Panc1 (cell line): ENCODE measurements around the gene PLEKHD1. TPM values are rescaled to one million over a fixed set of nuclear protein-coding genes. Genes with fewer than 3 reads are reported as not detected.
A peak's percentile ranks its signal among the peaks of the same experiment; 100 is the strongest.

Experiments used
- ATAC-seq: fragments of 200-7000 bp; cut with Tn5 transposase; 2 replicates; pipeline ENCODE4 v1.9.1; 2020; ENCODE audit warnings: mild to moderate bottlenecking, moderate library complexity
- BruUV-seq: library from RNA; stranded (reverse); fragments of 400-500 nt; replicated peaks from 2 replicates; lab custom pipeline; 2021; lab: Mats Ljungman, UMichigan
- CTCF ChIA-PET: fragments of 300-600 bp; sonication (Branson Sonifier 250); formaldehyde crosslinking; loops from one replicate; lab custom pipeline; 2022; ENCODE audit warnings: antibody characterized with exemption; lab: Charles Lee
- POLR2A ChIA-PET: fragments of 300-600 bp; sonication (Branson Sonifier 250); formaldehyde crosslinking; loops from one replicate; lab custom pipeline; 2022; ENCODE audit warnings: antibody characterized with exemption; lab: Charles Lee
- DNase-seq: peaks from one replicate; pipeline ENCODE4 v3.0.0-alpha.2; 2010; ENCODE audit warnings: low read depth, low spot score
- H3K27ac ChIP-seq: 2 replicates; pipeline ENCODE4 v1.5.1; 2011; ENCODE audit warnings: mild to moderate bottlenecking, low read length, inconsistent platforms
- H3K27me3 ChIP-seq: fragments of 200-500 bp; sonication (Bioruptor generic); 2 replicates; pipeline ENCODE4 v1.6.0; 2014; ENCODE audit warnings: low read length, inconsistent platforms; ENCODE audit not compliant: control insufficient read depth, insufficient read depth
- H3K36me3 ChIP-seq: fragments of 200-500 bp; sonication (Bioruptor generic); 2 replicates; pipeline ENCODE4 v1.5.1; 2014; ENCODE audit warnings: inconsistent platforms, mild to moderate bottlenecking, low read length, moderate library complexity; ENCODE audit not compliant: control insufficient read depth, insufficient read depth
- H3K4me1 ChIP-seq: 2 replicates; pipeline ENCODE4 v1.5.1; 2011; ENCODE audit warnings: inconsistent platforms, mild to moderate bottlenecking, low read length, moderate library complexity; ENCODE audit not compliant: control insufficient read depth, insufficient read depth
- H3K4me3 ChIP-seq, 2 experiments: 2 replicates each; pipeline ENCODE4 v1.5.1; 2011 to 2012; ENCODE audit warnings: low read depth in 2 of 2, low read length in 2 of 2, mild to moderate bottlenecking in 2 of 2, inconsistent platforms in 1 of 2, moderate library complexity in 1 of 2
- H3K9me3 ChIP-seq: fragments of 200-500 bp; sonication (Bioruptor generic); 2 replicates; pipeline ENCODE4 v1.5.1; 2014; ENCODE audit warnings: low read depth, mild to moderate bottlenecking, inconsistent platforms, low read length, moderate library complexity; ENCODE audit not compliant: control insufficient read depth, insufficient read depth
- CTCF ChIP-seq: fragments of 450-650 bp; IDR thresholded peaks from 2 replicates; pipeline ENCODE4 v1.5.1; 2017; ENCODE audit warnings: mild to moderate bottlenecking
- POLR2AphosphoS5 ChIP-seq: IDR thresholded peaks from 2 replicates; pipeline ENCODE4 v1.6.1; 2012; ENCODE audit warnings: mild to moderate bottlenecking, low read depth, low read length, moderate library complexity
- REST ChIP-seq, 2 experiments: IDR thresholded peaks; 2 replicates each; pipeline ENCODE4 v1.6.1; 2011 to 2012; ENCODE audit warnings: low read depth in 2 of 2, control low read depth in 1 of 2, low read length in 1 of 2, mild to moderate bottlenecking in 1 of 2, moderate library complexity in 1 of 2; ENCODE audit not compliant: insufficient read depth in 1 of 2
- SIN3A ChIP-seq: IDR thresholded peaks from 2 replicates; pipeline ENCODE4 v1.6.1; 2012; ENCODE audit warnings: low read depth, mild to moderate bottlenecking, low read length, moderate library complexity, borderline replicate concordance; ENCODE audit not compliant: insufficient read depth
- TCF7L2 ChIP-seq: IDR thresholded peaks from 2 replicates; pipeline ENCODE4 v1.6.1; 2011; ENCODE audit warnings: mild to moderate bottlenecking, low read depth, low read length, inconsistent platforms
- in situ Hi-C: cut with HindIII; loops from 2 replicates; pipeline ENCODE4 v1.10.0; 2016; ENCODE audit warnings: low sequenced_read_pairs, low pct_unique_long_range_greater_than_20kb
- intact Hi-C: fragments of 100-400 bp; cut with micrococcal nuclease; formaldehyde crosslinking; loops from one replicate; pipeline ENCODE4 v1.10.0; 2022; ENCODE audit not compliant: unreplicated experiment
- total RNA-seq: library from RNA; stranded (reverse); gene quantifications from one replicate; pipeline ENCODE4 v1.2.1, GENCODE V29; 2021; ENCODE audit not compliant: unreplicated experiment

PLEKHD1 gene
- total RNA-seq, 1 experiment from 2014 or later = 0.08 TPM

GRCh38 chr14:69579476-69579875 is 94.9 kb downstream of the PLEKHD1 start:
- intact Hi-C loops = no loop called here
- no peaks in the 10 kb centered on the region for H3K36me3 ChIP-seq
- H3K4me3 ChIP-seq = no peak overlapping the region
- ChIA-PET POLR2A (no interaction called here), CTCF (no interaction called here)
- in situ Hi-C loops = no loop called here
- DNase-seq (no peak), ATAC-seq (no peak)
- no peaks in the 10 kb centered on the region for H3K4me1 ChIP-seq
- TF ChIP-seq CTCF = no peak
- TF ChIP-seq POLR2AphosphoS5 = no peak
- TF ChIP-seq TCF7L2 = no peak
- no peak for TF ChIP-seq SIN3A
- no peak for TF ChIP-seq REST (IDR thresholded peaks at IDR 0.05; ENCODE audit: insufficient read depth in 1 of 2, low read depth in 2 of 2, low read length in 1 of 2)
- no peaks in the 10 kb centered on the region for H3K9me3 ChIP-seq
- H3K27ac ChIP-seq = no peak overlapping the region
- 0 out of 2 replicates have a peak, but pooled peaks cover 2% of the 10 kb centered on the region for H3K27me3 ChIP-seq
- BruUV-seq = no TSS peak

GRCh38 chr14:69580009-69580577 is 95.6 kb downstream of the PLEKHD1 start:
- Histone ChIP-seq H3K36me3 (no peaks in the 10 kb centered on the region), H3K27me3 (0 out of 2 replicates have a peak, but pooled peaks cover 2% of the 10 kb centered on the region), H3K4me3 (no peak overlapping the region), H3K9me3 (no peaks in the 10 kb centered on the region), H3K4me1 (no peaks in the 10 kb centered on the region), H3K27ac (no peak overlapping the region)
- ChIA-PET CTCF (interaction anchor here (0.5 kb wide), 1 partner anchor 39 kb away, joined by 6 read pairs; no protein-coding TSS in a partner anchor), POLR2A (no interaction called here)
- BruUV-seq = no TSS peak
- intact Hi-C loops = no loop called here
- TF ChIP-seq CTCF = peak; percentile 65
- TF ChIP-seq SIN3A = no peak
- DNase-seq (peak; percentile 13), ATAC-seq (peak; percentile 80)
- in situ Hi-C loops = no loop called here

Other genes starting within 250 kb of the PLEKHD1 start
- gene GALNT16, start 224.6 kb upstream of the PLEKHD1 start, total RNA-seq = 0.72 TPM
- 222 TPM for gene ERH, start 86.4 kb upstream of the PLEKHD1 start, total RNA-seq
- gene SLC39A9, start 86.0 kb upstream of the PLEKHD1 start, total RNA-seq = 63.4 TPM
- not detected for gene CCDC177, start 90.1 kb downstream of the PLEKHD1 start, total RNA-seq
- 10.9 TPM for gene SUSD6, start 126.9 kb downstream of the PLEKHD1 start, total RNA-seq